ENCODE measurements around the gene TEKT2. TPM values are rescaled to one million over a fixed set of nuclear protein-coding genes. Genes with fewer than 3 reads are reported as not detected.

TEKT2 gene
- total and polyA plus RNA-seq, 2 of the 8 experiments (the other 6 are each of a cell fraction or from before 2014, with no cell fraction given): 1.6 to 1.7 TPM

GRCh38 chr1:36135330-36135667 lies 51.4 kb downstream of the TEKT2 start (continued):
- TF ChIP-seq CEBPB (IDR thresholded peaks at IDR 0.05; ENCODE audit: low read depth, low read length) (no peak), ASH2L (IDR thresholded peaks at IDR 0.05; ENCODE audit: low read length) (no peak)
